Raji (cell line): ENCODE data around the gene MAD2L1BP.
A peak's percentile ranks its signal among the peaks of the same experiment; 100 is the strongest.

Experiments used
- POLR2A ChIP-seq: IDR thresholded peaks from 2 replicates; pipeline ENCODE4 v1.6.1; 2011; ENCODE audit warnings: low read depth, low read length, control low read depth; ENCODE audit not compliant: insufficient read depth

The MAD2L1BP gene

DNA sequence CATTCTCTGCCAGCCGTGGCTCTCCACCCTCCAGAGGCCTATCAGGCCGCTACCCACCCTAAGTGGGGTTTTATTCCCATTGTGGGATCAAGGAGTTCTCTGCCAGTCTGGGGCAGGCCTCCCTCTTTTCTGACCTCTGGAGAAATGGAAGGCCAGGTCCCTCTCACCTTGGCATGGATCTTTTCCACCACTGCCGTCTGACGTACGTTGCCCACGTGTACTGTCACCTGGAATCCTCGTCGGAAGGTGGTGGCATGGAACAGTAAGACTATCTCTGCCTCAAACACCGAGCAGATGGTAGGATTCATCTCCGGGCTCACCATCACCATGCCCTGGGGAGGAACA, 13.8 kb upstream of the MAD2L1BP start:
- no peak for TF ChIP-seq POLR2A

DNA sequence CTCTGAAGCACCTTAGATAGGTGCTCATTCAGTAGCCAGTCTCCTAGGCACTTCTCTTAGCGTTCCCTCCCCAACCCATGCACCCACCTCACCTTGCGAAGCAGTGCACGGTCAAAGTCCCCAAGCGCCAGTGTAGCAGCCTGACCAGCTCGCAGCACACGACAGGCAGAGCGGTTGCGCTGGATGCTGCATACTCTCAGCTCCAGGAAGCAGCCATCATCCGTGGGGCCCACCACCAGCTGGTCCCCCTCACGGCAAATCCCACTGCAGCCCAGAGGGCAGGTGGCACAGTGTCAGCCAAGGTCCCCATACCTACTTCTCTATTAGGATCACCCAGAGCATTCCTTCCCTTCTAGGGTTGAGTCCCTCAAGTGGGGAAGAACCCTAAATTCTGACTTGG, 13.1 kb upstream of the MAD2L1BP start:
- TF ChIP-seq POLR2A, result no peak

DNA sequence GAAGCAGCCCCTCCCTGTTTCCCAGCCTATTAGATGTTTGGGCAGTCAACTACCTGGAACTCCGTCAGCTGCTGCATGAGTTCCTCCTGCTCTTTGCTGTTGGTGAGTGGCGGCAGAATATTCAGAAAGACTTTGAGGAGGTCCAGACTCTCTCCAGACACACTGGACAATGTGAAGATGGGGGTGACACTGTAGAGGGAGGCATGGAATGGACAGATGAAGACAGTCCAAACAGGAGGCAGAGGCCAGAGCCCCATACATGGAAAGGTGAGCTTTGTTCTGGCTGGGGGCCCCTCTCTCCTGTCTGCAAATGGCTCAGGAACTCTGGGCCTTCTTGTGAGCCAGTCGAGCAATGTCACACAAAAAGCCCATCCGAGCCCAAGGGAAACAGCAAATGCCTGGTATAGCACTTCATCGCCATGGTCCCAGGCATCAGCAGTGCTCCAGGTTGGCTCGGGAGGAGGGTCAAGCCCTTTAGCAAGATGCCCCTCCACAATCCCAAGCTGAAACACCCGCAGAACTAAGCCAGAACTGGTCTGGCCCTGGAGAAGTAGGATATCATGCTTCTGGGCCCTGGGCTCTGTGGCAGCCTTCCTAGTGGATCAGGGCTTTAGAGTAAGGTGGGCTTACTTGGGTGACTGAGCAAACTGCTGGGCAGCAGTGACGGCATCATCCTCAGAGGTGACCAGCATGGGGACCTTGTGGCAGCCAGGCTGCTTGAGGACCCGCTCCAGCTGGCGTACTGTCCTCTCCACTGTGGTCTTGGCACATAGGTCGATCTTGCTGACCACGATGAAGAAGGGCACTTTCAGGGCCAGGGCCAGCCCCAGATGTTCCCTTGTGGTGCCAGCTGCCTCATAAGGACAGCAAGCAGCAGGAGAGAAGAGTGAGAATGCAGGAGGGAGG, 11.5 kb upstream of the MAD2L1BP start:
- TF ChIP-seq POLR2A, result no peak

DNA sequence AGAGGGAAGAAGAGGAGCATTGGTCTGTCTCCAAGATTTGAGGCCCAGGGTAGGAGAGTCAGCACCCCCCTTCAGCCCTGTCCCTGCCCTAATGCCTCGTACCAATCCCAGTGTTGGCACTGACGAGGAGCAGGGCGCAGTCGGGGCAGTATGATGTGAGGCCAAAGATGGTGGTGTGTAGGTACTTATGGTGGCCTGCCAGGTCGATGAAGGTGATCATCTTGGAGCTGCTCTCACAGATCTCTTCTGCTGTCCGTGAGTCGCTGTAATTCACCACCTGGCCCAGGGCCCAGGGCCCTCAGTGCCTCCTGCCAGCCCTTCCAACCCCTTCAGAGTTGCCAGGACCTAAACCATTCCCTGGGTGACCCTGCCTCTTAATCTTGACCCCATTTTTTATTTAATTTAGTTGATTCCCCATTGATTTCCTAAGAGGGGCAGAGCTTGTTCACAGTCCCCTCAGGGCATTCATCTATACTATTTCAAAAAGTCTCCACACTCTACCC, 10.8 kb upstream of the MAD2L1BP start:
- no peak for TF ChIP-seq POLR2A

DNA sequence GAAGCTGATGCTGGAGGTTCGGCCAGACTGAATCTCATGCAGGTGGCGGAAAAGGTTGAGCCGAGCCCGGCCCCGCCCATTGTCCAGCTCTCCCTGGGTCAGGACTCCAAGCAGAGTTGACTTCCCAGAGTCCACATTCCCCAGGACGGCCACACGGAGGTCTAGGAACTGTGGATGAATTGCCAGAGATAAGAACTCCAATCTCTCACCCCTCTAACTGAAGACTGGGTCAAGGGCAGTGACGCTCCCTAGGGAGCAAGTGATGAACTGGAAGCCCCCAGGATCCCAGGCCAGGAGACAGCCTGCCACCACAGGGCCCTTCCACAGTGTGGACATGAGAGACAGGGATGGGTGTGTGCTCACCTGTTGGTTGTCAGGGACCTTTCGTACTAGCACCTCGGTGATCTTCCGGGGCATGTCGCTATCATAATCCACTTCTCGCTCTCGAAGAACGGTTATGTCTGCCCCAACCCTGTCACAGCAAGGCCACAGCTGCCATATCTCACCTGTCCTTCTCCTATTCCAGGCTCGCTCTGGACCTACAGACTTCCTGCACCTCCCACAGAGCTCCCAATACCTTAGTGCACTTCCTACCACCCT, 10.1 kb upstream of the MAD2L1BP start:
- no peak for TF ChIP-seq POLR2A

DNA sequence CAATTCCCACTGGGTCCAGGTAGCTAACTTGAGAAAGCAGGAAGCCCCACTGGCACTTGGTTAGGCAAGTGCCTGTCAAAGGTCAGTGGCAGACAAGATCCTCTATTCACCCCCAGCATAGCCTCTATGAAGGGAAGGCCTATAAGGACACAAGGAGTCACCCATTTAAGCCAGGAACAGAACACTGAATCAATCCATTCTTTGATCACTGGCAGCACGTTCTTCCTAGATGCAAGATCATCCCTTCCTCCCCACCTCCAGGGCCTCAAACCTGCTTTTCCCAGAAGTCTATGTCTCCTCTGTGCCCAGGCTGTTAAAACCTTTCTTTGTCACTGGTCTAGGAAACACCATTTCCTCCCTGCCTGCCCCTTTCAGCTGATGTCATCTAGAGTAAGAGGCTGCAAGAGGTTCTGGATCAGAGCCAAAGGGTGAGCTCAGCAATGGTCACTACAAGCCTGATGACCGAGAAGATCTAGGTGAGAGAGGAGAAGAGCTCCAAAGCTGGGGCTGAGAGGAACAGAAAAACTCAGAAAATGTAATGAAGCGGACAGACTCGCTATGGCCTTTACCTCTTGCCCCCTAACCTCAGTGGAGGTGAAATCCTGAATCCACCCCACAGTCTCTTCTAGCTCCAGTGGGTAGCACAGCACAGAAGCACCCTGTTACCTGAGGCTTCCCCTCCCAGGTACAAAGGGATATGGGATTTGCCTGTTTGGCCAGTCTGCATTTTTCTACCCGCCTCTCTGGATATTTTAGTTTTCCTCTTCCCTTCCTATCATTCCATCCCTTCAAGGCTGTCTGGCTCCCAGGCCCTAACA, 8.4 kb upstream of the MAD2L1BP start:
- TF ChIP-seq POLR2A, result no peak

DNA sequence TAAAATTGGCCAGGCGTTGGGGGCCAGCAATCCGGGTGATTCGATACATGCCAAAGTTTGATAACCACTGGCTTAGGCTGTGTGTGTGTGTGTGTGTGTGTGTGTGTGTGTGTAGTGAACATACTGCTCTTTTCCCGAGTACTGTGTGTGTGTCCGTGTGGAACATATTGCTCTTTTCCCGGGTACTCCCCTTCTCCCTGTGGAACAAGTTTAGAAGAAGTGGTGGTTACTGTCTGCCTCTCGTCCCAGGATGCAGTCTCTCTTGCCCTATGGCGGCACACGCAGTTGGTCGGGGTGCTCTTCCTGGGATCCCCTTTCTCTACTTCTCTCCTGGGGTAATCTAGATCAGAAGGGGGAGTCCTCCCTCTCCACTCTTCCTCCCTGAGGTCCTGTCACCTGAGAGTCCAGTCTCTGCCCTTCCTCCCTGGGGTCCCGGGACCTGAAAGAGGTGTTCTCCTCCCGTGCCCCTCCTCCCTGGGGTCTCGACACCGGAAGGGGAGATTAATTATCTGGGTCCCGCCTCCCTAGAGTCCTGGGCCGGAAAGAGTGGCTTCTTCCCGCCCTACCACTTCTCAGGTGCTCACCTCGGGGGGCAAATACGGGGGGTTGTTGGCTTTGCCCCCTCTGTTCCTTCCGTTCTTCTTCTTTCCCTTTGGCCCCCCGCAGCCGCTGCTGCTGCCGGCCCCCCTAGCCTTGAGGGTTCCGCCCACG, 7.1 kb upstream of the MAD2L1BP start:
- no peak; the same call in 1 of the 2 replicates for TF ChIP-seq POLR2A

DNA sequence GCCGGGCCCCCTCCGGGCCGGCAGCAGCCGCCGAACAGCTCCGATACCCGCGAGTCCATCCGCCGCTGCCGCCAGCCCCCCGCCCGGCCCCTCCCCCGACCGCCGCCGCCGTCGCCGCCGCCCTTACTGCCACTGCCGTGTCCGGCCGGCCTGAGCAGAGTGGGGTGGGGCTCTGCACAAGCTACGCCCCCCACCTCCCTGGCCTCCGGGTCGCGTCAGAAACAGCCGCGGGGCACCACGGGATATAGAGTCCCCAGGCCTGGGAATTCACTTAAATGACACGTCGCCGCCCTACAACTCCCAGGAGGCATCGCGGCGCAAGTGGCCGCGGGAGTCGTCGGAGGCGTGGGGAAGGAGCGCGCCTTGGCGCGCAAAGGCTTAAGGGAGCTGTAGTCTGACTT, 6.5 kb upstream of the MAD2L1BP start, which contains the start of gene GTPBP2:
Gene GTPBP2 (minus strand): TSS at position 161 of the 401 bp plus-strand sequence. CDS start 102 bp downstream, at position 59.
- no peak for TF ChIP-seq POLR2A

DNA sequence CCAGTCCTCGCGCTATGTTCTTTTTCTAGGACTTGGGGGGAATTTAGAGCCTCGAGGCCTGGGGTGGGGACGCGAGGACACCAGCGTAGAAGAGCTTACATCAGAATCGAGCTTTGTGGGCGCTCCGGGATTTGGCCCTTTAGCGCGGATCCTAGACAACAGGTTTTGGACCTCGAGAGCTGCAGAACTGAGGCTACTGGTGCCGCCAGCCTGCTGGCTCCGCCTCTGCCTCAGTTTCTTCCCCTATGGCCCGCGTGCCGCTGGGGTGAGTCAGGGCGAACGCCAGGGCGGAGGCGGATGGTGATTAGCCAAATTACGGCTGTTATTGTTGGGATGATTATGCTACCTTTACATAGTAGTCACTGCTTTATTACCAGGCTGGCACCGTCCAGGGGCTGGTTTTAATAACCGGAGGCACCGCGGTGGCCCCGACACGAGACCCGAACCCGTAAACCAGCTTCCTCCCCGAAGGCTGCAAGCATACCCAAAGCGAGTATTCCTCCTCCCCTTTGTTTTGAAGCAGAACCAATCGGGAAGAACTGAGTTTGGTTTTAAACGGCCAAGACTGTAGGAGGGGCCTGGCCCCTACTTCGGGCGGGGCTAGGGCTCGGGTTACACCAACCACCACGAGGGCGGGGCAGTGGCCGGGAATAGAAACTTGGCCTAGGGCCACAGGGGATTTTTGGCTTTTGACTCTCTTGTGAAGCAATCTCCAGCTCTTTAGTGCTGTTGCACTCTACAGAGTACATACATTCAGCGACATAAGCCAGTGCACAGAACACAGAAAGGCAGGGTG, 5.9 kb upstream of the MAD2L1BP start:
- peak; percentile 87 for TF ChIP-seq POLR2A

DNA sequence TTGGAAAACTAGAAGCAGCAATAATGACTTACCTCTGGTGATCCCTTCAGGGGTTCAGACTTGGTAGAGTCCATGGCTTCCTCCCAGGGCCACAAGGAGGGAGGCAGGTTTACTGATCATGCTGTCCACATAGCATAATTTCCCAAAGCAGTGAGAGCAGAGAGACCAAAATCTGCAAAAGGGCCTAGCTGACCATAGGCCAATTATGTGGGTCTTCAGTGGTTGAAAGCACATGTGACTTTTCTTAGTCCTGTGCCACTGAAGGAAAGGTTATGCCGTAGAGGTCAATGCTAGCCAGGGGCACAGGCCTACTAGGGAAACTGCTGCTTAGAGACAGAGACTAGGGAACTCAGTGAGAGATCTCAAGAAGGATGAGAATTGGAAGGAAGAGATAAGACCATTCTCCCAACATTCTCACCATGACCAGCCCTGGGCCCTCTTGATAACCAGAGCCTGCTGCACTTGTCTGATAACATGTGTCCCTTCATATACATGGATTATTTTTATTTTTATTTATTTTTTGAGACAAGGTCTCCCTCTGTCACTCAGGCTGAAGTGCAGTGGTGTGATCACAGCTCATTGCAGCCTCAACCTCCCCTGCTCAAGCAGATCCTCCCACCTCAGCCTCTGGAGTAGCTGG, 4.5 kb upstream of the MAD2L1BP start:
- no peak for TF ChIP-seq POLR2A

DNA sequence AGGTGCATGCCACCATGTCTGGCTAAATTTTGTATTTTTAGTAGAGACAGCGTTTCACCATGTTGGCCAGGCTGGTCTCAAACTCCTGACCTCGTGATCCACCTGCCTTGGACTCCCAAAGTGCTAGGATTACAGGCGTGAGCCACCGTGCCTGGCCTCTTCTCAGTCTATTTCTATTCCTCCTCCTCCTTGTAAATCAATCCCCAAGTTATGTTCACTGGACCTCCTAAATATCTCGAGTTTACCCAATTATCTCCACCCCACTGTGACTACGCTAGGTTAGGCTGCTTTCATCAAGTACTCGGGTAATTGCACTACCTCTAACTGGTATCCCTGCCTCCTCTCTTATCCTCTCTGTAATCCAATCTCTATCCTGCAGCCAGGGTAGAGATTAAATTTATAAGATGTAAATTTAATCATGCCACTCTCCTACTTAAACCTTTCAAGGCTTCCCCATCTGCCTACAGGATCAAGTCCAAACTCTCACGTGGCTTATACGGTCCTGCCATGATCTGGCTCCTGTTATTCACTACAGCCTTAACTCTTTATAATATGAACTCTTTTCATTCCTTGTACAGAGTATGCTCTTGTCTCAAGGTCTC, 837 bp upstream of the MAD2L1BP start:
- TF ChIP-seq POLR2A, result no peak

DNA sequence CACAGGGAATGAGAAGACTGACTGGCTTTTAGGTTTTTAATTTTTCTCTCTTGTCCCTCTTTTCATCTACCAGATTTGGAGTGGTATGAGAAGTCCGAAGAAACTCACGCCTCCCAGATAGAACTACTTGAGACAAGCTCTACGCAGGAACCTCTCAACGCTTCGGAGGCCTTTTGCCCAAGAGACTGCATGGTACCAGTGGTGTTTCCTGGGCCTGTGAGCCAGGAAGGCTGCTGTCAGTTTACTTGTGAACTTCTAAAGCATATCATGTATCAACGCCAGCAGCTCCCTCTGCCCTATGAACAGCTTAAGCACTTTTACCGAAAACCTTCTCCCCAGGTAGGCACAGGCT, 644 bp downstream of the MAD2L1BP start:
- no peak for TF ChIP-seq POLR2A
